HepG2 (cell line): ENCODE measurements around the gene FN1.
"Not testable (repeated sequence)": the region's sequence is repeated elsewhere in the genome, so short reads cannot be mapped to it uniquely, and the experiment has no call there.

Source experiments
- ATF4 ChIP-seq, 2 experiments: fragments of 450-650 bp in 1 of 2; sonication (generic) in 1 of 2; formaldehyde crosslinking; IDR thresholded peaks; 2 replicates each; pipeline versions ENCODE4 v1.5.0 to v1.8.0; 2020 to 2022; ENCODE audit warnings: mild to moderate bottlenecking in 1 of 2, missing genetic modification reagents in 1 of 2
- CTCF ChIP-seq: sonication (generic); formaldehyde crosslinking; IDR thresholded peaks from 2 replicates; pipeline ENCODE4 v1.5.0; 2020; ENCODE audit warnings: mild to moderate bottlenecking, missing genetic modification reagents, moderate library complexity
- HCFC1 ChIP-seq: fragments of 150-350 bp; IDR thresholded peaks from 2 replicates; pipeline ENCODE4 v1.6.1; 2014; ENCODE audit warnings: low read depth, low read length
- IKZF5 ChIP-seq: IDR thresholded peaks from 2 replicates; pipeline ENCODE4 v1.6.1; 2018; ENCODE audit warnings: missing genetic modification reagents, mild to moderate bottlenecking, missing compliant biosample characterization
- KLF12 ChIP-seq: sonication (generic); formaldehyde crosslinking; IDR thresholded peaks from 2 replicates; pipeline ENCODE4 v1.4.0; 2020; ENCODE audit warnings: missing genetic modification reagents, borderline replicate concordance
- MED1 ChIP-seq: sonication (generic); formaldehyde crosslinking; IDR thresholded peaks from 2 replicates; pipeline ENCODE4 v1.4.0; 2020; ENCODE audit warnings: missing genetic modification reagents
- MTA1 ChIP-seq: sonication (generic); formaldehyde crosslinking; IDR thresholded peaks from 2 replicates; pipeline ENCODE4 v1.4.0; 2020; ENCODE audit warnings: missing genetic modification reagents, mild to moderate bottlenecking, borderline replicate concordance
- PAX8 ChIP-seq: sonication (generic); formaldehyde crosslinking; IDR thresholded peaks from 2 replicates; pipeline ENCODE4 v1.8.0; 2022; ENCODE audit warnings: mild to moderate bottlenecking, missing genetic modification reagents, borderline replicate concordance
- RERE ChIP-seq: IDR thresholded peaks from 2 replicates; pipeline ENCODE4 v1.6.1; 2016; ENCODE audit warnings: low read depth, missing genetic modification reagents, missing compliant biosample characterization
- THYN1 ChIP-seq: sonication (generic); formaldehyde crosslinking; IDR thresholded peaks from 2 replicates; pipeline ENCODE4 v1.8.1; 2023; ENCODE audit warnings: low read depth, mild to moderate bottlenecking, moderate library complexity, missing genetic modification reagents, borderline replicate concordance
- ZNF124 ChIP-seq: sonication (generic); formaldehyde crosslinking; IDR thresholded peaks from 2 replicates; pipeline ENCODE4 v1.4.0; 2020; ENCODE audit warnings: missing genetic modification reagents
- ZNF883 ChIP-seq: sonication (generic); formaldehyde crosslinking; IDR thresholded peaks from 2 replicates; pipeline ENCODE4 v1.5.1; 2020; ENCODE audit warnings: mild to moderate bottlenecking, missing genetic modification reagents; ENCODE audit errors: not compliant biosample characterization

- not testable (repeated sequence) for TF ChIP-seq HCFC1; THYN1 (CRISPR knock-in tag); MED1 (CRISPR knock-in tag); PAX8 (CRISPR knock-in tag); ATF4 (CRISPR knock-in tag; IDR thresholded peaks at IDR 0.05); ZNF124; KLF12 (CRISPR knock-in tag); CTCF (CRISPR knock-in tag); ZNF883 (CRISPR knock-in tag); MTA1 (CRISPR knock-in tag); RERE (CRISPR knock-in tag); IKZF5 (CRISPR knock-in tag)
These were observed 75.8 kb downstream of the FN1 start for GRCh38 chr2:215360059-215360458.
